H1 (cell line): ENCODE data around the gene OBSCN. TPM values are rescaled to one million over a fixed set of nuclear protein-coding genes. Genes with fewer than 3 reads are reported as not detected.
A peak's percentile ranks its signal among the peaks of the same experiment; 100 is the strongest.

ENCODE experiments used
- CTCF ChIA-PET: fragments of 300-600 bp; sonication (Branson Sonifier 250); formaldehyde crosslinking; loops from one replicate; lab custom pipeline; 2021; ENCODE audit not compliant: partially characterized antibody; lab: Charles Lee
- POLR2A ChIA-PET: fragments of 300-600 bp; sonication (Branson Sonifier 250); formaldehyde crosslinking; loops from one replicate; lab custom pipeline; 2021; ENCODE audit warnings: inconsistent platforms; ENCODE audit not compliant: partially characterized antibody; lab: Charles Lee
- DNase-seq, 2 experiments: peaks; one replicate each; pipeline versions ENCODE4 v3.0.0 to v3.0.0-alpha.2; 2010 to 2022; ENCODE audit warnings: low spot score in 2 of 2, low read depth in 1 of 2, mixed read lengths in 1 of 2
- FAIRE-seq: peaks from 2 replicates; lab custom pipeline; 2011; peaks lifted over from hg19 to GRCh38; lab: Jason Lieb, UNC
- H2AFZ ChIP-seq: 2 replicates; pipeline ENCODE4 v1.8.1; 2012; ENCODE audit warnings: low read length, inconsistent platforms
- H2AK5ac ChIP-seq: 2 replicates; pipeline ENCODE4 v1.6.1; 2013; ENCODE audit warnings: low read depth, low read length
- H2BK120ac ChIP-seq: replicated peaks from 2 replicates; pipeline ENCODE3; 2013; ENCODE audit warnings: low read depth, low read length, inconsistent platforms
- H2BK12ac ChIP-seq: 2 replicates; pipeline ENCODE4 v1.6.1; 2013; ENCODE audit warnings: low read depth, low read length
- H2BK15ac ChIP-seq: 2 replicates; pipeline ENCODE4 v1.6.1; 2013; ENCODE audit warnings: low read length
- H2BK20ac ChIP-seq: 2 replicates; pipeline ENCODE4 v1.6.1; 2013; ENCODE audit warnings: low read length
- H2BK5ac ChIP-seq: 2 replicates; pipeline ENCODE4 v1.6.1; 2013; ENCODE audit warnings: low read depth, low read length
- H3K14ac ChIP-seq: 2 replicates; pipeline ENCODE4 v1.6.1; 2013; ENCODE audit warnings: inconsistent platforms; ENCODE audit not compliant: insufficient read length
- H3K18ac ChIP-seq: 2 replicates; pipeline ENCODE4 v1.6.1; 2013; ENCODE audit warnings: low read length; ENCODE audit errors: extremely low read depth
- H3K23ac ChIP-seq: 2 replicates; pipeline ENCODE4 v1.6.1; 2013; ENCODE audit warnings: inconsistent platforms; ENCODE audit not compliant: insufficient read length
- H3K23me2 ChIP-seq: 2 replicates; pipeline ENCODE4 v1.6.1; 2013; ENCODE audit warnings: low read depth, low read length
- H3K27ac ChIP-seq: 2 replicates; pipeline ENCODE4 v1.6.1; 2011; ENCODE audit warnings: low read depth, low read length, inconsistent platforms
- H3K27me3 ChIP-seq, 4 experiments: replicated peaks in 1 of 4; 1 replicate in 1 of 4; 2 replicates in 3 of 4; pipeline versions ENCODE4 v1.6.1 to v1.8.1; 2011 to 2013; ENCODE audit warnings: low read length in 3 of 4, mild to moderate bottlenecking in 3 of 4, inconsistent platforms in 2 of 4, mixed read lengths in 2 of 4, moderate library complexity in 1 of 4; ENCODE audit not compliant: control insufficient read depth in 3 of 4, insufficient read depth in 3 of 4; ENCODE audit errors: extremely low read depth in 1 of 4
- H3K36me3 ChIP-seq, 4 experiments: 2 replicates each; pipeline versions ENCODE4 v1.6.1 to v1.8.1; 2011 to 2013; ENCODE audit warnings: mild to moderate bottlenecking in 4 of 4, low read length in 3 of 4, moderate library complexity in 2 of 4, control low read depth in 1 of 4, inconsistent platforms in 1 of 4; ENCODE audit not compliant: insufficient read depth in 4 of 4, control insufficient read depth in 2 of 4
- H3K4ac ChIP-seq: replicated peaks from 2 replicates; pipeline ENCODE3; 2013; ENCODE audit warnings: low read length, low read depth, mixed read lengths, inconsistent platforms; ENCODE audit not compliant: insufficient read length
- H3K4me1 ChIP-seq, 4 experiments: replicated peaks in 1 of 4; 1 replicate in 1 of 4; 2 replicates in 3 of 4; pipeline versions ENCODE4 v1.6.1 to v1.8.1; 2011 to 2013; ENCODE audit warnings: low read length in 3 of 4, inconsistent platforms in 2 of 4, mixed read lengths in 1 of 4; ENCODE audit not compliant: insufficient read depth in 4 of 4, control insufficient read depth in 3 of 4
- H3K4me2 ChIP-seq, 2 experiments: 2 replicates each; pipeline versions ENCODE4 v1.6.1 to v1.8.1; 2011 to 2013; ENCODE audit warnings: low read depth in 2 of 2, low read length in 2 of 2, control low read depth in 1 of 2, inconsistent platforms in 1 of 2, mild to moderate bottlenecking in 1 of 2; ENCODE audit not compliant: insufficient read depth in 1 of 2
- H3K4me3 ChIP-seq, 4 experiments: fragments of 200-600, 300-600 bp in 1 of 4; sonication (generic), shearing (Covaris generic), sonication (Bioruptor Twin) in 1 of 4; 2 replicates each; pipeline versions ENCODE4 v1.5.1 to v1.8.1; 2011 to 2016; ENCODE audit warnings: low read length in 4 of 4, low read depth in 3 of 4, control low read depth in 2 of 4, inconsistent platforms in 2 of 4, mild to moderate bottlenecking in 2 of 4, mixed read lengths in 1 of 4, moderate library complexity in 1 of 4; ENCODE audit not compliant: insufficient read depth in 2 of 4; ENCODE audit errors: extremely low read depth in 1 of 4
- H3K56ac ChIP-seq: replicated peaks from 2 replicates; pipeline ENCODE3; 2013; ENCODE audit warnings: low read depth, mild to moderate bottlenecking, mixed read lengths, low read length, inconsistent platforms; ENCODE audit not compliant: insufficient read length
- H3K79me1 ChIP-seq: 2 replicates; pipeline ENCODE4 v1.6.1; 2013; ENCODE audit warnings: low read depth, low read length, control low read depth
- H3K79me2 ChIP-seq, 2 experiments: 2 replicates each; pipeline versions ENCODE4 v1.6.1 to v1.8.1; 2012 to 2013; ENCODE audit warnings: low read length in 2 of 2, mild to moderate bottlenecking in 2 of 2, inconsistent platforms in 1 of 2; ENCODE audit not compliant: insufficient read depth in 2 of 2, control insufficient read depth in 1 of 2
- H3K9ac ChIP-seq, 4 experiments: replicated peaks in 1 of 4; 1 replicate in 1 of 4; 2 replicates in 3 of 4; pipeline versions ENCODE4 v1.6.1 to v1.8.1; 2011 to 2013; ENCODE audit warnings: low read depth in 3 of 4, low read length in 3 of 4, control low read depth in 2 of 4, mild to moderate bottlenecking in 2 of 4, moderate library complexity in 2 of 4, inconsistent platforms in 1 of 4; ENCODE audit errors: extremely low read depth in 1 of 4
- H3K9me3 ChIP-seq, 2 experiments: 2 replicates each; pipeline versions ENCODE4 v1.6.1 to v1.8.1; 2012 to 2013; ENCODE audit warnings: mild to moderate bottlenecking in 2 of 2, moderate library complexity in 2 of 2, control low read depth in 1 of 2, inconsistent platforms in 1 of 2, low read depth in 1 of 2, low read length in 1 of 2, mixed read lengths in 1 of 2; ENCODE audit not compliant: insufficient read depth in 2 of 2
- H4K20me1 ChIP-seq, 2 experiments: replicated peaks in 1 of 2; 2 replicates each; pipeline versions ENCODE3 to v1.8.1; 2011 to 2013; ENCODE audit warnings: inconsistent platforms in 2 of 2, low read length in 2 of 2, mild to moderate bottlenecking in 1 of 2; ENCODE audit not compliant: insufficient read depth in 2 of 2, control insufficient read depth in 1 of 2
- H4K5ac ChIP-seq: 2 replicates; pipeline ENCODE4 v1.6.1; 2013; ENCODE audit warnings: low read length, low read depth, mixed read lengths, inconsistent platforms; ENCODE audit not compliant: insufficient read length
- H4K8ac ChIP-seq: 2 replicates; pipeline ENCODE4 v1.8.0; 2013; ENCODE audit warnings: mild to moderate bottlenecking, moderate library complexity, low read length, inconsistent platforms; ENCODE audit not compliant: insufficient read depth; ENCODE audit errors: extremely low read depth
- H4K91ac ChIP-seq: replicated peaks from 2 replicates; pipeline ENCODE3; 2013; ENCODE audit warnings: low read length, mixed read lengths, inconsistent platforms; ENCODE audit not compliant: insufficient read length
- BACH1 ChIP-seq: IDR thresholded peaks from 2 replicates; pipeline ENCODE4 v1.6.1; 2012; ENCODE audit warnings: low read length, improper control_type of control experiment
- EZH2 ChIP-seq: fragments of 200-600 bp; sonication (generic); IDR thresholded peaks from 2 replicates; pipeline ENCODE4 v1.7.1; 2012; ENCODE audit warnings: low read depth, mild to moderate bottlenecking, moderate library complexity, low read length, inconsistent platforms; ENCODE audit not compliant: severe bottlenecking
- GABPA ChIP-seq: IDR thresholded peaks from 2 replicates; pipeline ENCODE4 v1.6.1; 2011; ENCODE audit warnings: mild to moderate bottlenecking, low read length, moderate library complexity, borderline replicate concordance; ENCODE audit not compliant: insufficient read depth
- RAD21 ChIP-seq, 2 experiments: IDR thresholded peaks in 1 of 2; conservative IDR thresholded peaks in 1 of 2; 2 replicates each; pipeline ENCODE4 v1.6.1; 2011; ENCODE audit warnings: low read depth in 2 of 2, low read length in 2 of 2, improper control_type of control experiment in 1 of 2, inconsistent platforms in 1 of 2, mild to moderate bottlenecking in 1 of 2, moderate library complexity in 1 of 2
- WGBS, 2 experiments: shearing (Covaris generic) in 1 of 2; methylation state at CpG; one replicate each; pipeline versions ENCODE4 v1.1.6 to v1.1.7; 2013 to 2015; ENCODE audit warnings: low lambda C conversion rate in 2 of 2, mixed read lengths in 2 of 2, inconsistent platforms in 1 of 2, low coverage in 1 of 2, missing lambda C conversion rate in 1 of 2; ENCODE audit not compliant: insufficient replicate concordance in 2 of 2, insufficient coverage in 1 of 2, insufficient read length in 1 of 2; ENCODE audit errors: extremely low coverage in 1 of 2, missing lambda C conversion rate in 1 of 2; 5-methylcytosine and 5-hydroxymethylcytosine counted together
- polyA plus RNA-seq, 7 experiments: library from polyadenylated mRNA; depleted of rRNA in 3 of 7; stranded (reverse) in 5 of 7; unstranded in 2 of 7; fragments of >200 nt in 5 of 7; fragments of 200-250 nt in 2 of 7; gene quantifications; 1 replicate in 5 of 7; 2 replicates in 1 of 7; 4 replicates in 1 of 7; pipeline versions ENCODE4 v1.2.1 to v1.2.3, GENCODE V29; 2011 to 2013; ENCODE audit warnings: missing spikeins in 2 of 7, mixed read lengths in 2 of 7
- total RNA-seq: library from RNA; stranded (reverse); fragmentation: NEBNext Ultra II Directional; extraction: Animal tissue kit (Norgen Biotek cat#: 25700); gene quantifications from 2 replicates; pipeline ENCODE4 v1.2.1, GENCODE V29; 2021
- TF ChIP-seq, protein P1 (sequence below), 3 experiments: IDR thresholded peaks; 1 replicate in 2 of 3; 2 replicates in 1 of 3; pipeline versions ENCODE4 v1.5.1 to v1.6.1; 2011; ENCODE audit warnings: low read length in 3 of 3, mild to moderate bottlenecking in 3 of 3, inconsistent platforms in 2 of 3, low read depth in 1 of 3, moderate library complexity in 1 of 3; ENCODE audit not compliant: insufficient read depth in 1 of 3; ENCODE audit errors: control extremely low read depth in 1 of 3

OBSCN gene
- total and polyA plus RNA-seq, 2 of the 8 experiments (the other 6 are each of a cell fraction or from before 2014, with no cell fraction given) = 7.5 to 28.4 TPM

- Histone ChIP-seq H3K79me2 (no peaks in the 10 kb centered on the region), H3K4me1 (no peaks in the 10 kb centered on the region; a peak in 1 of 7 replicates), H4K5ac (no peak overlapping the region), H3K14ac (no peak overlapping the region), H4K91ac (no peak overlapping the region), H4K8ac (peak overlapping the region; percentile 2; the same call in 1 of the 2 replicates), H3K4ac (no peak overlapping the region), H2BK5ac (no peak overlapping the region), H3K27me3 (0 out of 7 replicates have a peak, but pooled peaks cover 0 to 2% (median 0%) of the 10 kb centered on the region in 4 experiments), H2AFZ (no peak overlapping the region), H3K4me2 (no peak overlapping the region), H3K23me2 (no peaks in the 10 kb centered on the region), H3K9me3 (peaks cover 5 to 8% of the 10 kb centered on the region in 2 experiments), H3K79me1 (no peaks in the 10 kb centered on the region), H2BK120ac (no peak overlapping the region), H3K36me3 (peaks cover 0 to 7% (median 4%) of the 10 kb centered on the region in 4 experiments; a peak in 5 of 8 replicates), H3K56ac (no peak overlapping the region), H3K18ac (no peak overlapping the region), H3K4me3 (no peak overlapping the region), H2AK5ac (no peak overlapping the region), H2BK12ac (no peak overlapping the region), H4K20me1 (peaks cover 0 to 10% of the 10 kb centered on the region in 2 experiments), H2BK20ac (no peak overlapping the region), H3K9ac (no peak overlapping the region), H3K23ac (no peak overlapping the region), H2BK15ac (no peak overlapping the region), H3K27ac (no peak overlapping the region)
- DNase-seq = peak; percentile 23 to 82
- no peak for FAIRE-seq
- 88% methylated on average over 35 of the region's 39 CpGs; no CpG with 5 or more reads in 1 of the 2 experiments for WGBS, 2 experiments
- peak; percentile 75 to 80 for TF ChIP-seq RAD21 (IDR thresholded peaks at IDR 0.05 in 1 of 2, conservative IDR thresholded peaks at IDR 0.05 in 1 of 2; ENCODE audit: low read depth in 2 of 2, low read length in 2 of 2)
- TF ChIP-seq, protein P1, sequence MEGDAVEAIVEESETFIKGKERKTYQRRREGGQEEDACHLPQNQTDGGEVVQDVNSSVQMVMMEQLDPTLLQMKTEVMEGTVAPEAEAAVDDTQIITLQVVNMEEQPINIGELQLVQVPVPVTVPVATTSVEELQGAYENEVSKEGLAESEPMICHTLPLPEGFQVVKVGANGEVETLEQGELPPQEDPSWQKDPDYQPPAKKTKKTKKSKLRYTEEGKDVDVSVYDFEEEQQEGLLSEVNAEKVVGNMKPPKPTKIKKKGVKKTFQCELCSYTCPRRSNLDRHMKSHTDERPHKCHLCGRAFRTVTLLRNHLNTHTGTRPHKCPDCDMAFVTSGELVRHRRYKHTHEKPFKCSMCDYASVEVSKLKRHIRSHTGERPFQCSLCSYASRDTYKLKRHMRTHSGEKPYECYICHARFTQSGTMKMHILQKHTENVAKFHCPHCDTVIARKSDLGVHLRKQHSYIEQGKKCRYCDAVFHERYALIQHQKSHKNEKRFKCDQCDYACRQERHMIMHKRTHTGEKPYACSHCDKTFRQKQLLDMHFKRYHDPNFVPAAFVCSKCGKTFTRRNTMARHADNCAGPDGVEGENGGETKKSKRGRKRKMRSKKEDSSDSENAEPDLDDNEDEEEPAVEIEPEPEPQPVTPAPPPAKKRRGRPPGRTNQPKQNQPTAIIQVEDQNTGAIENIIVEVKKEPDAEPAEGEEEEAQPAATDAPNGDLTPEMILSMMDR (IDR thresholded peaks at IDR 0.05; ENCODE audit: control extremely low read depth in 1 of 3, insufficient read depth in 1 of 3, low read depth in 1 of 3, low read length in 3 of 3) = peak in 2 of 3 experiments; percentile 62 to 76; a peak in 3 of 4 replicates
- TF ChIP-seq BACH1 = no peak
- TF ChIP-seq GABPA = no peak
- TF ChIP-seq EZH2 = no peak
- POLR2A ChIA-PET = interaction anchor here (1.0 to 1.9 kb wide), 3 partner anchors 15 to 117 kb away, joined by 3 to 6 read pairs (median 4); a partner anchor contains a TSS
- CTCF ChIA-PET = interaction anchor here (0.8 to 3.7 kb wide), 18 partner anchors 9 to 280 kb away, joined by 3 to 15 read pairs (median 4); no protein-coding TSS in a partner anchor
Observed at GRCh38 chr1:228340686-228341449, 133.0 kb downstream of the OBSCN start.
